DMS153 treated with DMSO at 0.1 percent for 48 hours (cell line): ENCODE measurements around the gene CAD.

Experiments used
- DNase-seq: peaks from one replicate; lab custom pipeline; 2025; ENCODE audit not compliant: unreplicated experiment; lab: John Stamatoyannopoulos, UW

Gene CAD

DNA sequence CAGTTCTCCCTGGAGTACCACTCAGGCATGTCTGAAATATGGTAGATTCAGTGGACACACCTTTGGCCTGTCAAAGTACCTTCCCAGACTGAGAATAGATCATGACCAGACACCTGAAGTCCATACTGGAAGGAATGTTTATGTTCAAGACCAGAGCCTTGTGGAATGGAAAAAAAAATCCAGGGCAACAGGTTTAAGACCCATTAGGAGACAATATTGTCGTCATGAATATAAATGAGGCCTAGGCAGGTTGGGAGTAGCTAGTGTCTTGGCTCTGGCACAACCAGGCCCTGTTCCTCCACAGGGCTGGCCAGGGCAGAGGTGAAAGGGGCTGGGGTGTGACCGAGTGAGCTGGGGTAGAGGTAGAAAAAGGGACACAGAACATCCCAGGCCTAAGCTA lies 18.5 kb upstream of the CAD start:
- no peak for DNase-seq

GRCh38 chr2:27199241-27199640 lies 17.9 kb upstream of the CAD start:
- DNase-seq = no peak

GRCh38 chr2:27201675-27202074 lies 15.5 kb upstream of the CAD start:
- no peak for DNase-seq

- DNase-seq = no peak
Measured at GRCh38 chr2:27202854-27203253, 14.3 kb upstream of the CAD start.

DNA sequence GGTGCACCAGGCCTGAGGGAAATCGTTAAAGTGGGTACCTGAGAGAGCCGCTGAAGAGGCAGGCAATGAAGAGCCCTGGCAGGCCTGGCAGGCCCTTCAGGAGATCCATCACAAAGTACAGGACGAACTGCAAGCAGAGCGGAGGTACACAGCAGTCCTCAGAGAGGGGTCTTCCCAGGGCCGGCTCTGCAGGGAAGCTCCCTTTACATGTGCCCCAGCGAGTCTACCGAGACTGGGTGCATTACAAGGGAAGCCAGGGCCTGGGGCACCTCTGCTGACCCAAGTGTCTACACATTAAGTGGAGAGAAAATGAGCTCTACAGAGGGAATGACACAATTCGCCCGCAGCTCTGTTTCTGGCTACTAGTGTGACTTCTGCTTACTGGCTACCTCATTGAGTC lies 13.4 kb upstream of the CAD start:
- no peak for DNase-seq

DNA sequence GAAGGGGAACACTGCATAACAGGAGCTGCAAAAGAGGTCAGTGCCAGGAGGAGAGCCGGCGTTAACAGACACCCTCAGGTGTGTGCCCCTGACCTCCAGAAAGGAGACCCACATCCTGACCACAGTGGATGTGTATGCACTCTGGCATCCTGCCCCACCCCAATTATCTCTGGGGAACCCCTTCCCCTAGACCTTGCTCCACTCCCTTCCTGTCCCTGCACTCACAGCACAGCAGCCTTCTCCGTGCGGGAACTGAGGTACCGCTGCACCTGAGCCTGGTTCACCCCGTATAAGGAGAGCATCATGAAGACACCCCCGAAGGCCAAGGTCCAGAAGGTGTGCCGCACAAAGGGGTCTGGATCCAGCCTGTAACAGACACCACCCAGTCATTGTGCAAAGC lies 12.6 kb upstream of the CAD start:
- DNase-seq = no peak

- DNase-seq = no peak
Measured at GRCh38 chr2:27205206-27205605, 12.0 kb upstream of the CAD start.

DNA sequence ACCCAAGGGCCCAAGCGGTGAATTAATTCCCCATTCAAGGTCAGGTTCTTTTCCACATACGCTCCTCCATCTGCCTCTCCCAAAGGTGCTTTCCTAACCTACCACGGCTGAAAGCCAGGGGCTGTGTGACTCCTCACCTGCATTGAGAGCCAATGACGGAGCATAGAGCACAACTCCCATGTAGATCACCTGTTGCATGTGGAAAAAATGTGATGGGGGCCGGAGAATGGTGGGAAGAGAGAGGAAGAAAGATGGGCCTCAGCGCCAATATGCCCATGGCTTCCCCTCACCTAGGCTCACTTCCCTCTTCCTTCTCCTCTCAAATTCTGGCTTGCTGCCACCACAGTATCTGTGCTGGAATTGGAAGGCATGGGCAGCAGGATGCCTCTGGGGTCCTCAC lies 10.8 kb upstream of the CAD start:
- DNase-seq = no peak

DNA sequence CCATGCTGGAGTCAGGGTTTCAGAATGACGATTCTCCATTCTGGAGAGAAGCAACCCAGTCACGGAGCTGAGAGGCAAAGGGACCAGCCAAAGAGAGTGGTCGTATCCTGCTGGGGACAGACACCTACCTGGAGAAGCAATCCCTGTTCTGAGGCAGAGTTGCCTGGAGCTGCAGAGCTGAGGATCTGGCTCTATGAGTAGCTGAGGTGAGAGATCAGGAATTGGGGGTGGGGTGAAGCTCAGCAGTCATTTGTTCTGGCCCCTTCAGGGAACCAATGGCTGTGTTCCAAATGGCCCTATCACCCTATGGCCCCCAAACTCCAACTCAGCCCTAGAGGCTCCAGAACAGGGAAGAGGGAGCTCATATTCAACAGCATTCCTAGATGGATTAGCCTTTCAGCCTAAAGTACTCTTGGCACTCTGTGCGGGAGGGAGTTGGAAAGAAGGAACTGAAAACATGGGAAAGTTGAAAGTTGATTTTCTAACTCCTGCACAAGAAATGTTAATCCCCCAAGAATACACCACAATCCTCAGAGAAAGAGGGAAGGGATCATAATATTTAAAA lies 8.6 kb upstream of the CAD start:
- DNase-seq = no peak

DNA sequence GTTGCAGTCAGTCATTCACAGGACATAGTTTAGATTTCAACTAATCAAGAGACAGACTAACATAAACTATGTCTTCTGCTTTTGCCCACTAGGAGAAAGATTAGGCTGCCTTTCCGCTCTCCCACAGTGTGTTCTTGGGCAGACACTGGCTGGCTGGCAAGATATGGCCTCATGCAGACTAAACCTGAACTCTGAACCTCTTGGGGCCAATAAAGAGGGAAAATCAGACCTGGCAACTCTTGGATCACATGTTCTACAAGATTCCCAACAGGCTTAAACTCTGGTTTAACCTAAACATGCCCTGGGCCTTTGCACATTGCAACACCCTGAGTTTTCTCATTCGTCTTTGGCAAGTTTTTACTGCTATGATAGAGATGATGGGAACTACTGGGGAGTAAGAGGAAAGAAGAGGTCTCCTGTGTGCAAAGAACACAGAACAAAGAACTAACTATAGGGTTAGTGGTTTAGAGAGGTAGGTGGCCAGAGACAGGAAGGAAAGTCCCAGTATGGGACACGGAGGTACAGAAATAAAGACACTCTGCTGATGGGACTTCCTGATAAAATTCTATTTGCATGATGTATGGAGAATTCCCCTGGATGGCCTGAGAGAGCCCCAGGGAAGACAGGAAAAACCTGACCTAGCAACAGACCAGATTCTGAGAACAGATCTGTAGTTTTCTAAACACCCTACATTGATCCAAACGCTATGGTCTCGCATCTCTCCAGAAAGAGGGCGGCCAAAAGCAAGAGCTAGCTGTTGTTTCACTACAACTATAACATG lies 7.4 kb upstream of the CAD start:
- DNase-seq = no peak

DNA sequence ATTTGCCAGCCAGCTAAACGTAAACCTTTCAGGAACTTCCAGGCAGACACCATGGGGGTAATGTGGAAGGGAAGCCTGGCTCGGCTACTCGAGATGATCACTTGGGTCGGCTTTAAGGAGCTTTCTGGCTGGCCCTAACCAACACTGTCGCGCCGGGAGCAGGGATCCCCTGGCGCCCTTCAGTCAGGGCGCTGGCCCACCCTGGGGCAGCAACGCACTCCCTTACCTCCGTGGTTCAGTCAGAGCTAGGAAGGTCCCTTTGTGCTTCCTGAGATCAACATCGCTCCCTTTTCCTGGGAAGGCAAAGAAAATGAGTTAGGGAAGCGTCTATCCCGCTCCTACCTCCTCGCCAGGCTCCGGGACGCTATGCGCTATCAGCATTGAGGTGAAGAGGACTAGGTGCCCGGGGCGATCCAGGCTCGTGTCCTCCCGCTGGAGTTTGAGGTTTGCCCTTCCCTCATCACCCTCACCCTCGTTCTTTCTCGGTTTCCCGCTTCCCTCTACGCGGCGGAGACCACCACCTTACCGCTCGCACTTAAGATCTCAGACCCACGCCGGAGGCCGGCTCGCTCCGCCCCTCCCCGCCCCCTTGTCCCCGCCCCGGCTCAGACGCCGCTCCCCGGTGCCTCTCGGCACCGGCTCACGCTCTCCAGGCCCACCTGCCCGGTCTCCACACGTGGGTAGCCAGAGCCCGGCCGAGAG lies 5.8 kb upstream of the CAD start:
- peak; percentile 55 for DNase-seq

- peak; percentile 68 for DNase-seq
Measured at GRCh38 chr2:27211943-27212625, 5.1 kb upstream of the CAD start, which contains the start of the genes ATRAID and SLC5A6. Gene ATRAID (plus strand): TSS chr2:27212041. CDS start chr2:27212369, 328 bp downstream. Gene SLC5A6 (minus strand): TSS chr2:27212268. CDS start chr2:27207650, 4,618 bp downstream.

DNA sequence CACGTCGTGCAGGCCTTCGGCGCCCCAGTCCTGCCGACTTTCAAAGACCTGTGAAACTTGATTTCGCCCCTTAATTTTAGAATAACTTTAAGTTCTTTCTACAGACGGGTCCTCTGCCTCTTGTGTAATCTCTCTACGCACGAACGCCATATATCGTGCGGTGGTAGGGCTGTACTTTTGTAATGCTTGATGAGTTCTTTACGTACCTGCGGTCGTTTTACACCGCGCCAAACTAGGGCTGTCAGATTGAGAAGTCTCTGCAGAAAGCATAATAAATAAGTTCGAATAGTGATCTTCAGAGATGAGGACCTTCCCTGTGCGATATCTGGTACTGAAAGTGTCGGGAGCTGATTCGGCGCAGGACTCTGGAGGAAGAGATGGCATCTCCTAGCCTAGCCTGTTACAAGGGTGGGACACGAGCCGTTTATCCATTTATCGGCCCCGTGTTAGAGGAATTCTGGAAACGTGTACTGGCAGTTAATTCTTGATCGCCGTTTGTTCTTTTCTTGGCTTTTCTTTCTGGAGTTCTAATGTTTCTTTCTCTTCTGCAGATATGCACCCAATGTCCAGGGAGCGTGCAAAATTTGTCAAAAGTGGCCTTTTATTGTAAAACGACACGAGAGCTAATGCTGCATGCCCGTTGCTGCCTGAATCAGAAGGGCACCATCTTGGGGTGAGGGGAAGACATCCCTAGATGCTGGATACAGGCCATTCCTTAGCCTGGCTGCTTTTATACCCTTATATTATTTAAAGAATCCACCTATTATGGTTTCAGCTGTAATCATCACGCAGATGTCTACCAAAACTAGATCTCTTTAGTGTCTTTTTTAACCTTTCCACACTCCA lies 4.3 kb upstream of the CAD start:
- no peak for DNase-seq

GRCh38 chr2:27214941-27215340 lies 2.2 kb upstream of the CAD start:
- no peak for DNase-seq

DNA sequence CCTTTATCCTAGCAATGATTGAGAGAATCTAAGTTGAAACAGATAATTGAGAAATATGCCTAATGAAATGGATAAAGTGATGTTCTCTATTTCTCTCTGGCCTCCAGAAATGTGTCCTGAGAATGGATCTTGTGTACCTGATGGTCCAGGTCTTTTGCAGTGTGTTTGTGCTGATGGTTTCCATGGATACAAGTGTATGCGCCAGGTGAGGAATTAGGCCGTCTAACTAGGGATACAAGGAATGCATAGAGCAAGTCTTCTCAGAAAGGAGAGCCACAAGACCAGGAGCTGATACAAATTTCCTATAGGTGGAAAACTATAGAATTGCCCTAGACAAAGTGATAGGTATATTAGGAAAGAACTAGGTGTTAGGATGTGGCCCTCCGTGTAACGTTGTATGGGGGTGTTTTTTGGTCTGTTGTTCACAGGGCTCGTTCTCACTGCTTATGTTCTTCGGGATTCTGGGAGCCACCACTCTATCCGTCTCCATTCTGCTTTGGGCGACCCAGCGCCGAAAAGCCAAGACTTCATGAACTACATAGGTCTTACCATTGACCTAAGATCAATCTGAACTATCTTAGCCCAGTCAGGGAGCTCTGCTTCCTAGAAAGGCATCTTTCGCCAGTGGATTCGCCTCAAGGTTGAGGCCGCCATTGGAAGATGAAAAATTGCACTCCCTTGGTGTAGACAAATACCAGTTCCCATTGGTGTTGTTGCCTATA lies 592 bp upstream of the CAD start:
- no peak for DNase-seq

GRCh38 chr2:27218614-27219013 lies 1.4 kb downstream of the CAD start:
- no peak for DNase-seq

DNA sequence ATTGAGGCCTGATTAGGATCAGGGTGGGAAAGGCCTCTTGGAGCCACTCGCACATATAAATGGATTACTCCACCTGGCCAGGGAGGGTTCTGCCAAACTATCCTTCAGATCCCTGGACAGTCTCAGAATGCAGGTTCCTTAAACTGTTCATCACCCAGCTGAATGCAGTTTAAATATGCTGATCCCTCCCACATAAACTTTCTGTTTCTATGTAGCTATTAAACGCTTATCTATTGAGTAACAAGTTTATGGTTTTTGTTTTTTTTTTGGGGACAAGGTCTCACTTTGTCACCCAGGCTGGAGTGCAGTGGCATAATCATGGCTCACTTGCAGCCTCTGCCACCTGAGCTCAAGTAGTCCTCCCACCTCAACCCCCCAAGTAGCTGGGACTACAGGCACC lies 1.9 kb downstream of the CAD start:
- no peak for DNase-seq

- no peak for DNase-seq
Measured at GRCh38 chr2:27220091-27220490, 2.9 kb downstream of the CAD start.

GRCh38 chr2:27221166-27221565 lies 4.0 kb downstream of the CAD start:
- DNase-seq = no peak

DNA sequence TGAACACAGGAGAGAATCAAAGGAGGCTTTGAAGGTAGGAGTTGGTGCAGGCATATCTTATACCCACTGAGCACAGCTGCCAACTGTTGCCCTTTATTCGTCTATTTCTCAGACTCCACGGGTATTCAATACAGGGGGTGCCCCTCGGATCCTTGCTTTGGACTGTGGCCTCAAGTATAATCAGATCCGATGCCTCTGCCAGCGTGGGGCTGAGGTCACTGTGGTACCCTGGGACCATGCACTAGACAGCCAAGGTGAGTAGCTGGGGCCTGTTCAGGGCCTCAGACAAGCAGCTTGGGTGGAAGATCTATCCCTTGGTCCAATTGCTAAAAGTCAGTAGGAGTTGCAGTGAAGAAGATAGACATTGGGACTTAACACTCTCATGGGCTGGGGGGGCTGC lies 5.2 kb downstream of the CAD start:
- no peak for DNase-seq
